IMR-90 (cell line): ENCODE measurements around the gene CNPY1. TPM values are rescaled to one million over a fixed set of nuclear protein-coding genes. Genes with fewer than 3 reads are reported as not detected.

Source experiments
- ATAC-seq: fragments of 200-7000 bp; cut with Tn5 transposase; 2 replicates; pipeline ENCODE4 v1.9.1; 2020; ENCODE audit warnings: low read depth, mild to moderate bottlenecking, moderate library complexity
- BruUV-seq: library from RNA; stranded (reverse); fragments of 400-500 nt; replicated peaks from 2 replicates; lab custom pipeline; 2021; lab: Mats Ljungman, UMichigan
- CTCF ChIA-PET: fragments of 300-600 bp; formaldehyde crosslinking; extraction: SDS; loops from one replicate; lab custom pipeline; 2021; ENCODE audit warnings: antibody characterized with exemption; lab: Yijun Ruan, JAX
- POLR2A ChIA-PET: fragments of 300-600 bp; sonication (Branson Sonifier 250); formaldehyde crosslinking; loops from one replicate; lab custom pipeline; 2022; ENCODE audit warnings: antibody characterized with exemption; ENCODE audit not compliant: unreplicated experiment; lab: Charles Lee
- DNase-seq: peaks from one replicate; pipeline ENCODE4 v3.0.0; 2013
- H2AFZ ChIP-seq: replicated peaks from 2 replicates; pipeline ENCODE3; 2013; ENCODE audit warnings: low read length, mild to moderate bottlenecking; ENCODE audit not compliant: poor library complexity
- H2AK5ac ChIP-seq: 2 replicates; pipeline ENCODE4 v1.6.1; 2013; ENCODE audit warnings: low read depth, low read length, inconsistent platforms
- H2AK9ac ChIP-seq: replicated peaks from 2 replicates; pipeline ENCODE3; 2013; ENCODE audit warnings: mild to moderate bottlenecking, low read depth, low read length, moderate library complexity; ENCODE audit not compliant: poor library complexity
- H2BK120ac ChIP-seq: 2 replicates; pipeline ENCODE4 v1.6.1; 2013; ENCODE audit warnings: low read depth, low read length, inconsistent platforms
- H2BK15ac ChIP-seq: 3 replicates; pipeline ENCODE4 v1.6.1; 2013; ENCODE audit warnings: low read depth, low read length, inconsistent platforms
- H2BK20ac ChIP-seq: 2 replicates; pipeline ENCODE4 v1.6.1; 2013; ENCODE audit warnings: low read depth, mild to moderate bottlenecking, inconsistent platforms, low read length, moderate library complexity
- H2BK5ac ChIP-seq: 2 replicates; pipeline ENCODE4 v1.6.1; 2013; ENCODE audit warnings: mild to moderate bottlenecking, low read depth, low read length, inconsistent platforms; ENCODE audit not compliant: poor library complexity, severe bottlenecking
- H3K14ac ChIP-seq: replicated peaks from 2 replicates; pipeline ENCODE4 v1.6.1; 2013; ENCODE audit warnings: low read depth, low read length, inconsistent platforms
- H3K18ac ChIP-seq: 2 replicates; pipeline ENCODE4 v1.6.1; 2013; ENCODE audit warnings: low read depth, low read length, control low read depth
- H3K23ac ChIP-seq: 2 replicates; pipeline ENCODE4 v1.6.1; 2013; ENCODE audit warnings: low read depth, low read length, inconsistent platforms
- H3K27ac ChIP-seq: 2 replicates; pipeline ENCODE4 v1.5.1; 2013; ENCODE audit warnings: mild to moderate bottlenecking, control low read depth, low read length; ENCODE audit not compliant: insufficient read depth
- H3K27me3 ChIP-seq: 2 replicates; pipeline ENCODE4 v1.6.1; 2013; ENCODE audit warnings: low read length; ENCODE audit not compliant: control insufficient read depth, insufficient read depth
- H3K36me3 ChIP-seq: 2 replicates; pipeline ENCODE4 v1.6.1; 2013; ENCODE audit warnings: low read length, mixed read lengths; ENCODE audit not compliant: control insufficient read depth, insufficient read depth
- H3K4ac ChIP-seq: 2 replicates; pipeline ENCODE4 v1.6.1; 2013; ENCODE audit warnings: low read depth, low read length, inconsistent platforms
- H3K4me1 ChIP-seq: 2 replicates; pipeline ENCODE4 v1.6.1; 2013; ENCODE audit warnings: low read length, mixed read lengths; ENCODE audit not compliant: control insufficient read depth, insufficient read depth
- H3K4me2 ChIP-seq: 2 replicates; pipeline ENCODE4 v1.6.1; 2013; ENCODE audit warnings: low read depth, mild to moderate bottlenecking, control low read depth, low read length, moderate library complexity
- H3K4me3 ChIP-seq: 2 replicates; pipeline ENCODE4 v1.5.1; 2013; ENCODE audit warnings: low read depth, mild to moderate bottlenecking, control low read depth, low read length, moderate library complexity; ENCODE audit not compliant: insufficient read depth
- H3K56ac ChIP-seq: 2 replicates; pipeline ENCODE4 v1.6.1; 2013; ENCODE audit warnings: low read length, inconsistent platforms; ENCODE audit not compliant: insufficient read depth; ENCODE audit errors: extremely low read depth
- H3K79me1 ChIP-seq, 2 experiments: 2 replicates each; pipeline ENCODE4 v1.6.1; 2013; ENCODE audit warnings: low read length in 2 of 2, inconsistent platforms in 1 of 2, low read depth in 1 of 2
- H3K9ac ChIP-seq: 2 replicates; pipeline ENCODE4 v1.6.1; 2013; ENCODE audit warnings: low read depth, low read length, control low read depth
- H3K9me1 ChIP-seq: 2 replicates; pipeline ENCODE4 v1.6.1; 2013; ENCODE audit warnings: low read length, inconsistent platforms; ENCODE audit not compliant: insufficient read depth
- H3K9me3 ChIP-seq: 2 replicates; pipeline ENCODE4 v1.6.1; 2013; ENCODE audit warnings: low read length; ENCODE audit not compliant: control insufficient read depth, insufficient read depth
- H4K20me1 ChIP-seq: 2 replicates; pipeline ENCODE4 v1.6.1; 2013; ENCODE audit warnings: low read length, inconsistent platforms; ENCODE audit not compliant: insufficient read depth
- H4K5ac ChIP-seq: 2 replicates; pipeline ENCODE4 v1.6.1; 2013; ENCODE audit warnings: mild to moderate bottlenecking, low read depth, low read length, control low read depth
- H4K8ac ChIP-seq, 2 experiments: 2 replicates each; pipeline ENCODE4 v1.6.1; 2013; ENCODE audit warnings: low read depth in 2 of 2, low read length in 2 of 2, control low read depth in 1 of 2, inconsistent platforms in 1 of 2
- H4K91ac ChIP-seq: 2 replicates; pipeline ENCODE4 v1.6.1; 2013; ENCODE audit warnings: low read depth, low read length, inconsistent platforms; ENCODE audit not compliant: insufficient read depth
- BHLHE40 ChIP-seq: fragments of 150-350 bp; IDR thresholded peaks from 2 replicates; pipeline ENCODE4 v1.6.1; 2016; ENCODE audit warnings: mild to moderate bottlenecking, low read depth, low read length
- CHD1 ChIP-seq: IDR thresholded peaks from 2 replicates; pipeline ENCODE4 v1.6.1; 2012; ENCODE audit warnings: low read depth, low read length, improper control_type of control experiment
- CTCF ChIP-seq: conservative IDR thresholded peaks from 2 replicates; pipeline ENCODE4 v1.5.1; 2012; ENCODE audit warnings: mild to moderate bottlenecking, low read depth, low read length, improper control_type of control experiment
- MAFK ChIP-seq: IDR thresholded peaks from 2 replicates; pipeline ENCODE4 v1.6.1; 2012; ENCODE audit warnings: low read depth, low read length, improper control_type of control experiment
- MAZ ChIP-seq: IDR thresholded peaks from 2 replicates; pipeline ENCODE4 v1.6.1; 2012; ENCODE audit warnings: low read depth, mild to moderate bottlenecking, low read length, improper control_type of control experiment, moderate library complexity, borderline replicate concordance
- MXI1 ChIP-seq: IDR thresholded peaks from 2 replicates; pipeline ENCODE4 v1.6.1; 2012; ENCODE audit warnings: low read depth, mild to moderate bottlenecking, low read length, moderate library complexity, borderline replicate concordance
- NFE2L2 ChIP-seq: fragments of 150-350 bp; IDR thresholded peaks from 2 replicates; pipeline ENCODE4 v1.6.1; 2016; ENCODE audit warnings: low read depth, mild to moderate bottlenecking, low read length
- POLR2A ChIP-seq: IDR thresholded peaks from 2 replicates; pipeline ENCODE4 v1.6.1; 2012; ENCODE audit warnings: mild to moderate bottlenecking, low read depth, low read length
- RAD21 ChIP-seq: IDR thresholded peaks from 2 replicates; pipeline ENCODE4 v1.6.1; 2012; ENCODE audit warnings: low read length, improper control_type of control experiment
- SMC3 ChIP-seq: fragments of 150-350 bp; IDR thresholded peaks from 2 replicates; pipeline ENCODE4 v1.6.1; 2016; ENCODE audit warnings: low read depth, mild to moderate bottlenecking, antibody characterized with exemption, low read length, moderate library complexity
- WGBS, 2 experiments: methylation state at CpG; one replicate each; pipeline versions ENCODE4 v1.1.5 to v1.1.7; 2013; ENCODE audit warnings: missing lambda C conversion rate in 2 of 2; ENCODE audit not compliant: insufficient read length in 1 of 2; ENCODE audit errors: extremely low coverage in 2 of 2; 5-methylcytosine and 5-hydroxymethylcytosine counted together
- dilution Hi-C: fragments of 300-500 bp; cut with HindIII; formaldehyde crosslinking; loops from one replicate; pipeline ENCODE4 v1.14.3; 2018; ENCODE audit warnings: low sequenced_read_pairs; ENCODE audit not compliant: unreplicated experiment
- in situ Hi-C: fragments of 300-500 bp; cut with MboI; formaldehyde crosslinking; loops from 3 replicates; pipeline ENCODE4 v1.14.3; 2019; ENCODE audit warnings: low sequenced_read_pairs, inconsistent platforms, mixed read lengths
- intact Hi-C: fragments of 100-400 bp; cut with micrococcal nuclease; formaldehyde crosslinking; loops from 2 replicates; pipeline ENCODE4 v1.10.0; 2022
- polyA plus RNA-seq, 3 experiments: library from polyadenylated mRNA; depleted of rRNA; stranded (reverse); fragments of >200 nt; gene quantifications; 2 replicates each; pipeline ENCODE4 v1.2.3, GENCODE V29; 2012; ENCODE audit warnings: low replicate concordance in 1 of 3
- total RNA-seq: library from RNA; depleted of rRNA; stranded (reverse); fragments of >200 nt; gene quantifications from 2 replicates; pipeline ENCODE4 v1.2.3, GENCODE V29; 2012
- TF ChIP-seq, protein P1 (sequence below): fragments of 150-350 bp; IDR thresholded peaks from 2 replicates; pipeline ENCODE4 v1.6.1; 2017; ENCODE audit warnings: mild to moderate bottlenecking, antibody characterized with exemption, low read length, low read depth
- TF ChIP-seq, protein P2 (sequence below): fragments of 150-350 bp; IDR thresholded peaks from 2 replicates; pipeline ENCODE4 v1.6.1; 2016; ENCODE audit warnings: low read depth, mild to moderate bottlenecking, low read length, moderate library complexity, borderline replicate concordance

CNPY1 gene
- total and polyA plus RNA-seq, 2 of the 4 experiments (the other 2 are of a cell fraction): not detected

DNA sequence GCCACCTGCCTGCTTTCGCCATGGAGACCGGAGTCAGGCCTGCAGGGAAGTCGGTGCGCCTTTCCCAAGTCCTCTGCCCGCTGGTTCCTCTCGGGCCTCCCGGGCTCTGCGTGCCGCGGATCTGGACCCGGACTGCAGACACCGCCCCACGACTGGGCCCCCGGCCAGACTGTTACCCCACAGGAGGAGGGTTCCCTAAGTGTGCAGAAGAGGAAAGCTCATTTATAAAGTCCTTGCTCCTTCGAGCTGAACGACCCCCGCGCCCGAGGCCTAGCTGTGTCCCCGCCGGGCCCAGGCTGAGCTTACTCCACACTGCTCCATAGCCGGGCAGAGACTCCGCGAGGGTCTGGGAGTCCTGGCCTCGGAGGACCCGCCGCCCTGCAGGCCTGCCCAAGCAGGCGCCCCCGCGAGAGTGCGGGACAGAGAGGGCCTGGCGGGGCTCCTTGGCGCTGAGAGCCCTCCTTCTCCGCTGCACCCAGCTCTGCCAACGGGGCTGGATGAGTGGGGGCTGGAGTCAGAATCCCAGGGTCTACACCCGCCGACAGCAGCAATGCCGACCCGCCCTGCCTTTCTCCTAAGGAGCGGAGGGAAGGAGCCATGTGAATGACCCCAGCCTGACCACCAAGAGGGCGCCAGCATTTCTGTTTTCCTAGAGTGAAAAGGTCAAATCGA, 80.1 kb downstream of the CNPY1 start (continued):
- TF ChIP-seq, protein P1, sequence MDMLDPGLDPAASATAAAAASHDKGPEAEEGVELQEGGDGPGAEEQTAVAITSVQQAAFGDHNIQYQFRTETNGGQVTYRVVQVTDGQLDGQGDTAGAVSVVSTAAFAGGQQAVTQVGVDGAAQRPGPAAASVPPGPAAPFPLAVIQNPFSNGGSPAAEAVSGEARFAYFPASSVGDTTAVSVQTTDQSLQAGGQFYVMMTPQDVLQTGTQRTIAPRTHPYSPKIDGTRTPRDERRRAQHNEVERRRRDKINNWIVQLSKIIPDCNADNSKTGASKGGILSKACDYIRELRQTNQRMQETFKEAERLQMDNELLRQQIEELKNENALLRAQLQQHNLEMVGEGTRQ: no peak
- no peak for TF ChIP-seq NFE2L2
- no peak for TF ChIP-seq MAZ
- no peak for TF ChIP-seq CHD1
- no peak for TF ChIP-seq MAFK

- Histone ChIP-seq H2BK5ac (no peak overlapping the region), H3K9me3 (no peaks in the 10 kb centered on the region), H3K14ac (no peak overlapping the region), H3K23ac (no peak overlapping the region), H3K18ac (no peak overlapping the region), H2AFZ (no peak overlapping the region), H3K27me3 (peaks cover 89% of the 10 kb centered on the region), H4K91ac (no peak overlapping the region), H3K4me3 (no peak overlapping the region), H3K9ac (no peak overlapping the region), H3K36me3 (no peaks in the 10 kb centered on the region), H3K4me1 (no peaks in the 10 kb centered on the region), H3K56ac (no peak overlapping the region), H4K20me1 (no peaks in the 10 kb centered on the region), H3K4ac (no peak overlapping the region), H4K8ac (no peak overlapping the region), H3K9me1 (no peaks in the 10 kb centered on the region), H3K4me2 (no peak overlapping the region), H2BK20ac (no peak overlapping the region), H2BK15ac (no peak overlapping the region), H3K79me1 (no peaks in the 10 kb centered on the region), H2AK9ac (no peak overlapping the region), H4K5ac (no peak overlapping the region), H2BK120ac (no peak overlapping the region), H2AK5ac (no peak overlapping the region), H3K27ac (no peak overlapping the region)
- in situ Hi-C loops: no loop called here
- intact Hi-C loops: no loop called here
- no CpG with 5 or more reads among the region's 9 CpGs for WGBS, 2 experiments
- DNase-seq (no peak), ATAC-seq (no peak)
- CTCF ChIA-PET: interaction anchor here (0.6 kb wide), 1 partner anchor 91 kb away, joined by 3 read pairs; no protein-coding TSS in a partner anchor
- no TSS peak for BruUV-seq
- POLR2A ChIA-PET: no interaction called here
- dilution Hi-C loops: no loop called here
- TF ChIP-seq SMC3 (no peak), POLR2A (no peak), CTCF (no peak), RAD21 (no peak), MXI1 (no peak), BHLHE40 (no peak), NFE2L2 (no peak), CHD1 (no peak), MAZ (no peak)
- TF ChIP-seq, protein P2, sequence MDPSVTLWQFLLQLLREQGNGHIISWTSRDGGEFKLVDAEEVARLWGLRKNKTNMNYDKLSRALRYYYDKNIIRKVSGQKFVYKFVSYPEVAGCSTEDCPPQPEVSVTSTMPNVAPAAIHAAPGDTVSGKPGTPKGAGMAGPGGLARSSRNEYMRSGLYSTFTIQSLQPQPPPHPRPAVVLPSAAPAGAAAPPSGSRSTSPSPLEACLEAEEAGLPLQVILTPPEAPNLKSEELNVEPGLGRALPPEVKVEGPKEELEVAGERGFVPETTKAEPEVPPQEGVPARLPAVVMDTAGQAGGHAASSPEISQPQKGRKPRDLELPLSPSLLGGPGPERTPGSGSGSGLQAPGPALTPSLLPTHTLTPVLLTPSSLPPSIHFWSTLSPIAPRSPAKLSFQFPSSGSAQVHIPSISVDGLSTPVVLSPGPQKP: no peak
These were observed 80.6 kb downstream of the CNPY1 start for GRCh38 chr7:155465761-155466141.
